WTC11 (cell line): ENCODE results near the gene COQ7.

Source experiments
- CTCF ChIP-seq: fragments of 200-600 bp; IDR thresholded peaks from 2 replicates; pipeline ENCODE4 v1.8.0; 2022; ENCODE audit warnings: antibody characterized with exemption
- ELF4 ChIP-seq: sonication (generic); formaldehyde crosslinking; IDR thresholded peaks from 2 replicates; pipeline ENCODE4 v1.8.1; 2022; ENCODE audit warnings: low read depth, mild to moderate bottlenecking, moderate library complexity, missing genetic modification reagents
- HMGXB4 ChIP-seq: sonication (generic); formaldehyde crosslinking; IDR thresholded peaks from 2 replicates; pipeline ENCODE4 v1.8.1; 2023; ENCODE audit warnings: mild to moderate bottlenecking, moderate library complexity, missing genetic modification reagents
- SP1 ChIP-seq: sonication (generic); formaldehyde crosslinking; conservative IDR thresholded peaks from 2 replicates; pipeline ENCODE4 v1.8.1; 2022; ENCODE audit warnings: missing genetic modification reagents

DNA sequence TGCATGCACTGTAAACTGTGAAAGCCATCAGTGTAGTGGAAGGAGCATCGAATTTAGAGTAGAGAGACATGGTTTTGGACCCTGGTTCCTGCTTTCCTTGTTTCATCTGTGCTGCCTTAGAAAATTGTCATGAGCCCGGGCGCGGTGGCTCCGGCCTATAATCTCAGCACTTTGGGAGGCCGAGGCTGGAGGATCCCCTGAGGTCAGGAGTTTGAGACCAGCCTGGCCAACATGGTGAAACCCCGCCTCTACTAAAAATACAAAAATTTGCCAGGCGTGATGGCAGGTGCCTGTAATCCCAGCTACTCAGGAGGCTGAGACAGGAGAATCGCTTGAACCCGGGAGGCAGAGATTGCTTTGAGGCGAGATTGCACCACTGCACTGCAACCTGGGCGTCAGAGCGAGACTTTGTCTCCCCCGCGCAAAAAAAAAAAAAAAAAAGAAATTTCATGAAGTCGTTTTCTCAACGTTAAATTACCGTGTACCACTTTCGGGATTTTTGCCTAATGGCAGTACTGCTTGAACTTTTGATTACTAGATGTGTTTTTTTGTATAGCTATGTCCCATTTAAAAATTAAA is 912 bp downstream of the COQ7 start:
- TF ChIP-seq SP1 (no peak), CTCF (no peak), ELF4 (no peak), HMGXB4 (CRISPR knock-in tag) (no peak)
